ENCODE measurements around the gene CARD9.

Gene CARD9

GRCh38 chr9:136379891-136380290 lies 6.4 kb upstream of the CARD9 start:
- no peak for DNase-seq

DNA sequence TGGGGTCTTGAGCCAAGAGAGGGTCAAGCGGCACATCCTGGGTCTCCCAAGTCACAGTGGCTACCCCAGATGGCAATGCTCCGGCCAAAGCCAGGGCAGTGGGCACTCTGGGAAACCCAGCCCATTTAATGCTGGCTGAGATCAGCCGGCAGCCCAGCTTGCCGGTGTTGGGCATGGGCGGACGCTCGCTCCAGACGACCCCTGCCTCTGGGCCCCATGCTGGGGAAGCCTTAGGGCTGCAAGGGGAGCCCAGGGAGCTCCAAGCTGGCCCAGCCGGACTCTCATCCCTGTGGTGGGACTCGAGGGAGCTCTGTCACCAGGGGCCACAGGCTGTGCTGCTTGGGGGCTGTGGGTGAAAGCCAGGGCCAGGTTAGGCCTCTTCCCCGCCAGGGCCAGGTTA lies 5.9 kb upstream of the CARD9 start:
- no peak for DNase-seq

GRCh38 chr9:136379003-136379287 lies 5.5 kb upstream of the CARD9 start:
- no peak for DNase-seq

DNA sequence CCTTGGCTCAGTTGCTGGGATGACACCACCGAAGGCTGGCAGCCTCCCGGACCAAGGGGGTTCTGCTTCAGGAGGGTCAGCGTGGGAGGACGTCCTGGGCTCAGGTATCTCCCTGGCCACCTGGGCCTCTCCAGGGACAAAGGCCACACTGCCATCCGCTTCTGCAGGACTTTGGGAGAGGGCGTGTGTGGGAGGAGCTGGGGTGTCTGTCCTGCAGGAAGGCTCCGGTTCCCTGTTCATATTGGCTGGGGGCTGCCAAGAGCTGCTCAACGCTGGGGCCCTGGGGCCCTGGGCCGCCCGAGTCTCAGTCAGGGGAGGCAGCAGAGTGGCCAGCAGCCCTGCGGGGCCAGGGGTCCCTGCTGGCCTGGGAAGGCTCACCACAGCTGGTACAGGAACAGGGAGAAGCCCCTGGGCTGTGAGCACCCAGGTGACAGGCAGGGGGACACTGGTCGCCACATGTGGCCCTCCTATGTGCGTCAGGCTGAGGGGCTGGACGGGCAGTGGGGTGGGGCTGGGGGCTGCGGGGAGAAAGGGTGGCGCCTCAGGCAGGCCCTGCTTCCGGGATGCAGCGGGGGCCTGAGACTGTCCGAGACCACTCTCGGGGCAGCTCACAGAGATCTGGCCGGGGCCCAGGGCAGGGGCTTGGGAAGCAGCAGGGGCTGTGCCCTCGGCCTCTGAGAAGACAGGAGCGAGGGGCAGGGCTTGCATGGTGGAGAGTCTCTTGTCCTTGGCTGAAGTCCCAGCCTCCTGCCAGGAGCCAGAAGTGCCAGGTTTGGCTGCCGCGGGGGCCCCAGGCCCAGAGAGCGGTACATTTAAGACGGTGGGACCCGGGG lies 4.9 kb upstream of the CARD9 start:
- DNase-seq: no peak

DNA sequence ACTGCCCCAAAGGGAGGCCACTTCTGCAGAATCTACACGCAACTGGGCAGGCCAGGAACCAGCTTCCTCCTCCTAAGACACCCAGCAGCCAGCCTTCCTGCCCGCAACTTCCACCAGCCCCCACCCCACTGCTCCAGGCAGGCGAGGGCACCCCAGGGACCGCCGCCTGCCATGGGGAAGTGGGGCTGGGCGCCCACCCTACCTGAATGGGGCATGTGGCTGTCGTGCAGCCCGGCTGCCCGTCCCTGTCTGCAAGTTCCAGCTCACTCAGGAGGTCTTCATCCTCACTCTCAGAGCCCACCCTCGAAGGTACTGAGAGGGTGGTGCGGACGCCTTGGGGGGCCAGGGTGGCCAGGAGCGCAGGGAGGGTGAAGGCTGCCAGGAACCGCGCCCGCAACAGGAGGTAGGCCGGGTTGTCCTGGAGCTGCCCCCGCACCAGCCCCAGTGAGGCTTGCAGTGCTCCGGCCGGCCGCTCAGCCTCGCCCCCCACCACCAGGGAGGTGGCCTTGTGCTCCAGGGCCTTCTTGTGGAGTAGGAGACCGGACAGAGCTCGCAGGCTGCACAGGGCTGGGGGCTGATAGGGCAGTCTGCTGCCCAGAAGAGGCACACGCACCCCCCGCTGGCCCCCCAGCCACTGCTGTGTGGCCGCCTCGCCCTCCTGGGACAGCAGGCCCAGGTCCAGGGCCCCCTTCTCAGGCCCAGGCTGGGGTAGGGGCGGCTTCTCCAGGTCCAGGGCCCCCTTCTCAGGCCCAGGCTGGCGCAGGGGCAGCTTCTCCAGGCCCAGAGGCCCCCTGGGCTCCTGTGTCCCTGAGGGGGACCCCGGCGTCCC lies 4.1 kb upstream of the CARD9 start:
- no peak for DNase-seq

- DNase-seq: no peak
Observed at GRCh38 chr9:136376457-136376856, 3.0 kb upstream of the CARD9 start.

DNA sequence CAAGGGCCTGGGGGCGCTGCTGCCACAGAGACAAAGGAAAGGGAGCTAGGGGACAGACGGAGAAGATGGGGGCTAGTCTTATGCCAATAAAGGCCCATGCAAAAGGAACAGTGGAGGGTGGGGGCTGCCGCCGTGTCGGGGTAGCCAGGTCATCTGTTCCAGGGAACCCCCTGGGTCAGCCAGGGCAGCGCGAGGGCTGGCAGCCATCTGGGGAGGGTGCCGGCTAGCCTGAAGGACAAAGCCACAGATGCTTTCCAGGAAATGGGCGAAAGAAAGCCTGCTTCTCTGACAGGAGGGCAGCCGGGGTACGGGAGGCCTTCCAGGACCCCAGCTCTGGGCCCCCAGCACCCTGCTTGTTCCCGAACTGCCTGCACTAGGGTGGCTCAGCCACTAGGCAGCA lies 1.6 kb upstream of the CARD9 start:
- no peak for DNase-seq

DNA sequence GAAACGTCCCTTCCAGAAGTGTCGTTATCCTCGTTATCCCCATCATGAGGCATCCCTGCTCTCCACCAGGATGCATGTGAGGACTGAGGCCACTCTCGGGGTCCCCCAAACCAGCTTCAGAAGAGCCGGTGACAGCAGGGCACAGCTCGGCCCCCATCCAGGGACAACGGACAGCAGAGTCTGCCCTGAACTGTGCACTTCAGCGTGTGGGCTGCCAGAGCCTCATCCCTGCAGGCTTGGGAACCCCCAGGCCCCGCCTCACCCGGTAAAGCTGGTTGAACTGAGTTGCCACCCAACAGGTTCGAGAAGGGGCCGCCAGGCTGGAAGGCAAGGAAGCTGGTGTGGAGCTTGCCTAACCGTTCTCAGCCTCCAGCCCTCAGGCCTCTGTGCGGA lies 710 bp upstream of the CARD9 start:
- DNase-seq: no peak

DNA sequence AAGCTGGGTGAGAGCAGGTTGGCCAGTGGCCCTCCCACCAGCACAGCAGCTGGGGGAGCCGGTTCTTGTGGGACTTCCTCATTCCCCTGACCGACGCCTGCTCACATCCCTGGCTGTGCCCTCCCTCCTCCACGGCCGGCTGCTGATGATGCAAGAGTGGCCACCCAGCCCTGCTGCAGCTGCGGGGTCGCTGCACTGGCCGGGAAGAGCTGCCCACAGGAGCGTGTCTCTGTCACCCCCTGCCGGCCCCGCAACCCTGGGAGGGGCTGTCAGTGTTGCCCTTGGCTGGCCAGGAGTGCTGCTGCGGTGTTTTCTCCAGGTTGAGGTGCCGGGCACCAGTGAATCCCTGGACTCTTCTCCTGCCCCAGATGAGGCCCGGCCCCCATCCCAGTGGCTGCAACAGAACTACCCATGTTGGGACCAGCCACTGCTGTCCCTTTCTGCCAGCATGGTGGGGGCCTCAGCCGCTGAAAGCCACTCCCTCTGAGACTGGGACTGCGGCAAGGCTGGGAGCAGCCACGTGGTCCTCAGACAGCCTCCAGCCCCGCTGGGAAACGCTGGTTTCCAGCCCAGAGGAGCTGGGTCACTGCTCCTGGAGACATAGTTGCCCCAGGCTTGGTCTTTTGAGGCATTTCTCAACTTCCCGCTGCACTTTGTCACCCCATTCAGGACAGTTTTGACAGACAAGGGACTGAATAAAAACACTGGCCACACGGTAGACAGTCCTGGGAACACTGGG lies 739 bp downstream of the CARD9 start:
- DNase-seq: peak; percentile 60

DNA sequence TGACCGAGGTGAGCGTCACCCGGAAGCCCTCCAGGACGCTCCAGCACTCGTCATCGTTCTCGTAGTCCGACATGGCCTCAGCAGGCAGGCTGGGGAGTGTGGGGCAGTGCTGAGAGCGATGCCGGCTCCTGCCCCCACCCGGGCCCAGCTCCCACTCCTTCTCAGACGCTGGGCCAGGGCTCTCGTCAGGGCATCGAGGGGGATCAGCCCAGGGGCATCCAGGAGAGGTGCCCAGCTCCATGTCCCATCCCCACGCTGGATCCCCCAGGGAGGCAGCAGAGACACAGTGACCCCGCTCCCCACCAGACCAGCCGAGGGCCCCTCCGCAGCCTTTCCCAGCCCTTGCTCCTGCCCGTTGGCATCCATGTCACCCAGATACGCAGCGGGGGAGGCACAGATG lies 1.5 kb downstream of the CARD9 start:
- DNase-seq: no peak

GRCh38 chr9:136371533-136371880 lies 2.0 kb downstream of the CARD9 start:
- no peak for DNase-seq

- DNase-seq: no peak
Observed at GRCh38 chr9:136370687-136371532, 2.6 kb downstream of the CARD9 start.

- no peak for DNase-seq
Observed at GRCh38 chr9:136370037-136370436, 3.4 kb downstream of the CARD9 start.

DNA sequence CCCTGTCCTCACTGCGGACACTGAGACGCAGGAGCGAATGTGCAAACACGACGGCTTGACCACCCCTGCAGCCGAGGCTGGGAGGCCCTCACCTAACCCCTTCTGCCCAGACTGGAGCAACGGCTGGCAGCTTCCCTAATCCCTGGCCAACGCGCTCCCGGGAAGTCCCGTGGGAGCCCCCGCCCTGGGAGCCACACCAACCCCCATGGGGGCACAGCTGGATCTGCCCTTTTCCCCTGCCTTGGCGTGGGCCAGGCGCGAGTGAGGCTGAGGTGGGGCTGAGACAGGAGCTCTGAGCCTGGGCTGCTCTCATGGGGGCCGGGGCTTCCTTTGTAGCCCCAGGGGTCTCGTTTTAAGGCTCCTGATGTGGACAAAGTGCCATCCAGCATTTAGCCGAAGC lies 5.3 kb downstream of the CARD9 start:
- DNase-seq: no peak

DNA sequence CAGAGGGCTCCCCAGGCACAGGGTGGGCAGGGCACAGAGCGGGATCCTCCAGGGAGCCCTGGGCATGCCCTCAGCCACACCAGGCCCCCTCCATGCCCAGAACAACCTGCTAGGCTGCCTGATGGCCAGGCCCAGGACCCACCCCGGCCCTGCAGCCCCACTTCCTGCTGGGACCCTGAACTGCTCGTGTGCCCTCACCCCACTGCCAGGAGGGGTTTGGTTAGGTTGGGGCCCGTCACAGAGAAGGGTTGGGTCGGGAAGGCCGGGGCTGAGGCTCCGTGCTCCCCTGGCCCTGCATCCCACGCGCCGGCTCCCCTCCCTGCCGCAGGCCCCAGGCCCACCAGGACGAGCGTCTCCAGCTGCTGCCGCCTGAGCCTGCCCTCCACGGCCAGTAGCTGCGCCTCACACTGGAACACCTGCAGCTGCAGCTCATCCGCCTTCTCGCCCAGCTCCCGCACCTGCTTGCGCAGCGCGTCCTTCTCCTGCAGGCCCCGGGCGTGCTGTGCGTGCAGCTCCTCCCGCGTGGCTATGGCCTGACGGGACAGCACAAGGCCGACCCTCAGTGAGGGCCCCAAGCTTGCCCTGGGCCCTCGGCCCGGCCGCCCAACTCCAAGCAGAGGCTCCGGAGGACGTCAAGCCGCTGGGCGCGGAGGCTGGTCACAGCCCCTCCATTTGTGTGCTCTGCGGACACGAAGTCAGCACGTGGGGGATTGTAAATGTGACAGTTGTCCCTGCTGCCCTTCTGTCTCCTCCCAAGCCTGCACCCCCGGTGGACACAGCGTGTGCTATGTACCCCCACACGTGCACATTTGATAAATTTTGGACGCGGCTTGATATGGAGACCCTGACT lies 5.9 kb downstream of the CARD9 start:
- DNase-seq: no peak

- DNase-seq: no peak
Observed at GRCh38 chr9:136366826-136367225, 6.6 kb downstream of the CARD9 start.

DNA sequence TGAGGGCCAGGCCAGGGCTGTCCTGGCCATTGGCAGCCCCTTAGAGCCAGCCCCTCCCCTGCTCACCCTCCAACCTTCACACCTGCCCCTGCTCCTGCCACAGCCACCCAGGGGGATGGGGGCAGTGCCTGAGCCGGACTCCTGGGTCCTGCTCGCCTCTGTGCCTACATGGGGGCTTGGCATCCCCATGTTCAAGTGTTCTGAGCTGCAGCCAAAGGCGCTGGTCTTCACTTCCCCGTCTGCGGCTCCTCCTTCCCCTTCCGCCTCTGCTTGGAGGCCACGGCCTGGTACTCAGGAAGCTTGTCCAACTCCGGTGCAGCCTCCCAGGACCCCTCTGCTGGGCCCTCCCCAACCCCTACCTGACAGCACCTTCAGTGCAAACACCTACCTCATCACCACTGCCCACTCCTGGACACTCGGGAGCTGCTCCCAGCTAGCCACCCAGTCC lies 7.7 kb downstream of the CARD9 start:
- DNase-seq: no peak

- no peak for DNase-seq
Observed at GRCh38 chr9:136364942-136365774, 8.3 kb downstream of the CARD9 start.

DNA sequence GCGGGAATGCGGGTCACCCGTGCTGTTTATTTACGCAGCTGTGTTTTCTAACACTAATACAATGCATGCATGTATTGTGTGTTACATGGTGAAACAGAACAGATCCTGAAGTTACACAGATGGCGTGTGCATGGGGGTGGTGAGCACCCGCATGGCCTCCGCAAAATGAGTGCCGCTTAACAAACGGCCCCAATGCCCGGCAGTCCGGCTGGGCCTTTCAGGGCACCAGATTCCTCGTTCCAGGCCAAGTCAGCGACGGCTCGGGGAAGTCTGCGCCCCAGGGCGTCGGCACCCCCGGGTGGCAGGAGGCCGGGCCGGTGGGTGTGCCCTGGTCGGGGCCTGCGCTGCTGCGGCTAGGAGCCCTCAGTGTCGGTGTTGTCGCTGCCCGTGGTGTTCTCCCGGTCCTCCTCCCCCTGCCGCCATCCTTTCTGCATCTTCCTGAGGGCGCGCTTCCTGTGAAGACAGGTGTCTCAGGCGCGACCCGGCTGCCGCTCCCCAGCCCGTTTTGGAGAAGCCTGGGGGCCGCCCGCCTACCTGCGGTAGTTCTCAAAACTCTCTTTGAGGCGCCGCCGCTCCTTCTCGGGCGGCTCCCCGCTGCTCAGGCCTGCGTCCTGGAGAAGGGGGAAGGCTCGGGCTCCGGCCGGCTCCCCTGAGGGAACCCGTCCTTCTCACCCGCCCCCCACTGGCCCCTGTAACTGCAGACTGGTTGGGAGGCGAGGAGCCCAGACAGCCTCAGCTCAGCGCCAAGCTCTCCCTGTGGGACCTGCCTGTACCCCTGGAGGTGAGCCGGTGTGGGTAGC lies 9.3 kb downstream of the CARD9 start:
- no peak for DNase-seq
